HepG2 (cell line): ENCODE results near the gene RYR2. TPM values are rescaled to one million over a fixed set of nuclear protein-coding genes. Genes with fewer than 3 reads are reported as not detected.

Experiments
- ATAC-seq: fragments of 200-7000 bp; cut with Tn5 transposase; 3 replicates; pipeline ENCODE4 v1.9.1; 2020; ENCODE audit warnings: mild to moderate bottlenecking, moderate library complexity
- BruUV-seq: library from RNA; stranded (reverse); fragments of 400-500 nt; replicated peaks from 2 replicates; lab custom pipeline; 2021; lab: Mats Ljungman, UMichigan
- CTCF ChIA-PET: fragments of 300-600 bp; formaldehyde crosslinking; extraction: SDS; loops from one replicate; lab custom pipeline; 2021; ENCODE audit warnings: low total read pairs, inconsistent platforms, low intra/inter-chr PET ratio; lab: Yijun Ruan, JAX
- POLR2A ChIA-PET: fragments of 350-600 bp; sonication (Branson Sonifier 250); formaldehyde crosslinking; loops from one replicate; lab custom pipeline; 2020; ENCODE audit warnings: antibody characterized with exemption, inconsistent platforms; lab: Yijun Ruan, JAX
- DNase-seq: peaks from one replicate; pipeline ENCODE4 v3.0.0-alpha.2; 2015; ENCODE audit warnings: low spot score
- FAIRE-seq: peaks from 3 replicates; lab custom pipeline; 2011; peaks lifted over from hg19 to GRCh38; lab: Jason Lieb, UNC
- H2AFZ ChIP-seq: one replicate; pipeline ENCODE4 v1.6.1; 2011; ENCODE audit warnings: low read length, inconsistent platforms
- H3K27ac ChIP-seq: fragments of 300-600 bp; 3 replicates; pipeline ENCODE4 v1.8.0; 2011; ENCODE audit warnings: mixed run types, mild to moderate bottlenecking, mixed read lengths, low read length, inconsistent platforms; ENCODE audit not compliant: insufficient read depth; ENCODE audit errors: extremely low read length
- H3K27me3 ChIP-seq, 2 experiments: fragments of 200-600 bp in 1 of 2; 2 replicates in 1 of 2; 3 replicates in 1 of 2; pipeline versions ENCODE4 v1.6.0 to v1.8.0; 2011; ENCODE audit warnings: low read length in 2 of 2, mild to moderate bottlenecking in 2 of 2, moderate library complexity in 2 of 2, inconsistent platforms in 1 of 2; ENCODE audit not compliant: insufficient read depth in 2 of 2, control insufficient read depth in 1 of 2
- H3K36me3 ChIP-seq, 2 experiments: fragments of 200-600 bp in 1 of 2; replicated peaks in 1 of 2; 2 replicates in 1 of 2; 3 replicates in 1 of 2; pipeline versions ENCODE4 v1.5.1 to v1.8.0; 2011; ENCODE audit warnings: low read length in 2 of 2, inconsistent platforms in 1 of 2; ENCODE audit not compliant: insufficient read depth in 2 of 2, control insufficient read depth in 1 of 2
- H3K4me1 ChIP-seq: 2 replicates; pipeline ENCODE4 v1.5.1; 2012; ENCODE audit warnings: low read length, inconsistent platforms; ENCODE audit not compliant: insufficient read depth
- H3K4me2 ChIP-seq: 2 replicates; pipeline ENCODE4 v1.6.0; 2011; ENCODE audit warnings: low read depth, low read length, inconsistent platforms
- H3K4me3 ChIP-seq, 3 experiments: fragments of 200-600 bp in 1 of 3; sonication (generic), shearing (Covaris generic) in 1 of 3; replicated peaks in 1 of 3; 2 replicates each; pipeline ENCODE4 v1.5.1; 2011 to 2016; ENCODE audit warnings: low read length in 3 of 3, inconsistent platforms in 2 of 3, low read depth in 2 of 3, mild to moderate bottlenecking in 2 of 3, control low read depth in 1 of 3, mixed read lengths in 1 of 3; ENCODE audit not compliant: insufficient read depth in 1 of 3
- H3K79me2 ChIP-seq: one replicate; pipeline ENCODE4 v1.6.1; 2011; ENCODE audit warnings: low read length, inconsistent platforms; ENCODE audit not compliant: insufficient read depth
- H3K9ac ChIP-seq: 2 replicates; pipeline ENCODE4 v1.6.0; 2011; ENCODE audit warnings: mild to moderate bottlenecking, low read depth, low read length, inconsistent platforms; ENCODE audit not compliant: insufficient read depth
- H3K9me3 ChIP-seq: 2 replicates; pipeline ENCODE4 v1.5.1; 2012; ENCODE audit warnings: mild to moderate bottlenecking, low read length
- H4K20me1 ChIP-seq: 2 replicates; pipeline ENCODE4 v1.6.0; 2011; ENCODE audit warnings: inconsistent platforms, mild to moderate bottlenecking, low read length, moderate library complexity; ENCODE audit not compliant: insufficient read depth
- ARID2 ChIP-seq: sonication (generic); formaldehyde crosslinking; IDR thresholded peaks from 2 replicates; pipeline ENCODE4 v1.8.1; 2022; ENCODE audit warnings: mild to moderate bottlenecking, missing genetic modification reagents, borderline replicate concordance
- ATF5 ChIP-seq: sonication (generic); formaldehyde crosslinking; IDR thresholded peaks from 2 replicates; pipeline ENCODE4 v1.4.0; 2020; ENCODE audit warnings: mild to moderate bottlenecking, low read depth, missing genetic modification reagents
- MNT ChIP-seq: fragments of 450-650 bp; IDR thresholded peaks from 2 replicates; pipeline ENCODE4 v1.6.1; 2016
- SP140L ChIP-seq: sonication (generic); formaldehyde crosslinking; IDR thresholded peaks from 2 replicates; pipeline ENCODE4 v1.4.0; 2020; ENCODE audit warnings: missing genetic modification reagents, borderline replicate concordance
- ZC3H4 ChIP-seq: sonication (generic); formaldehyde crosslinking; IDR thresholded peaks from 2 replicates; pipeline ENCODE4 v1.4.0; 2020; ENCODE audit warnings: missing genetic modification reagents, borderline replicate concordance
- ZNF646 ChIP-seq: sonication (generic); formaldehyde crosslinking; IDR thresholded peaks from 2 replicates; pipeline ENCODE4 v1.9.0; 2021; ENCODE audit warnings: mild to moderate bottlenecking, missing genetic modification reagents
- ZSCAN21 ChIP-seq: sonication (generic); formaldehyde crosslinking; IDR thresholded peaks from 2 replicates; pipeline ENCODE4 v1.8.0; 2022; ENCODE audit warnings: mild to moderate bottlenecking, missing genetic modification reagents, moderate library complexity, borderline replicate concordance
- ZSCAN22 ChIP-seq: sonication (generic); formaldehyde crosslinking; IDR thresholded peaks from 2 replicates; pipeline ENCODE4 v1.4.0; 2020; ENCODE audit warnings: mild to moderate bottlenecking, missing genetic modification reagents
- WGBS: methylation state at CpG from one replicate; pipeline ENCODE4 v1.1.6; 2017; ENCODE audit warnings: low lambda C conversion rate; 5-methylcytosine and 5-hydroxymethylcytosine counted together
- in situ Hi-C: cut with HindIII; loops from 2 replicates; pipeline ENCODE4 v1.10.0; 2017; ENCODE audit warnings: low pct_unique_long_range_greater_than_20kb; ENCODE audit not compliant: extremely low pct_ligation_motif_present
- intact Hi-C: fragments of 100-400 bp; cut with micrococcal nuclease; formaldehyde crosslinking; loops from one replicate; pipeline ENCODE4 v1.10.0; 2022; ENCODE audit not compliant: unreplicated experiment
- polyA plus RNA-seq, 8 experiments: library from polyadenylated mRNA; depleted of rRNA in 3 of 8; stranded (reverse) in 7 of 8; unstranded in 1 of 8; fragments of >200 nt; fragmentation: Illumina TruSeq in 4 of 8; extraction: Trizol in 4 of 8; gene quantifications; 2 replicates each; pipeline versions ENCODE4 v1.2.1 to v1.2.3, GENCODE V29; 2011 to 2016; ENCODE audit warnings: low read depth in 4 of 8, missing spikeins in 1 of 8, mixed read lengths in 1 of 8; ENCODE audit not compliant: insufficient read depth in 1 of 8
- total RNA-seq, 5 experiments: library from RNA; depleted of rRNA; stranded (reverse); fragments of >200 nt; fragmentation: Illumina TruSeq; extraction: Trizol; gene quantifications; 2 replicates each; pipeline ENCODE4 v1.2.3, GENCODE V29; 2016; ENCODE audit warnings: low read depth in 1 of 5

The RYR2 gene
- total and polyA plus RNA-seq, 2 of the 13 experiments (the other 11 are each of a cell fraction or from before 2014, with no cell fraction given) = not detected

- FAIRE-seq = no peak
- WGBS = 2% methylated on average over 2 of the region's 2 CpGs
These were observed 659.5 kb downstream of the RYR2 start for GRCh38 chr1:237701534-237701933.

GRCh38 chr1:237702161-237702560 lies 660.2 kb downstream of the RYR2 start:
- DNase-seq (no peak), FAIRE-seq (no peak), ATAC-seq (no peak)
- Histone ChIP-seq H3K4me2 (no peak overlapping the region), H3K9me3 (no peaks in the 10 kb centered on the region), H3K27ac (no peak overlapping the region), H3K79me2 (no peaks in the 10 kb centered on the region), H3K9ac (no peak overlapping the region), H3K27me3 (no peaks in the 10 kb centered on the region), H2AFZ (no peak overlapping the region), H4K20me1 (no peaks in the 10 kb centered on the region), H3K4me3 (no peak overlapping the region), H3K36me3 (no peaks in the 10 kb centered on the region), H3K4me1 (no peaks in the 10 kb centered on the region)
- no TSS peak for BruUV-seq
- in situ Hi-C loops = no loop called here
- intact Hi-C loops = no loop called here
- POLR2A ChIA-PET = no interaction called here
- under 1% methylated on average over 2 of the region's 2 CpGs for WGBS
- CTCF ChIA-PET = no interaction called here
- TF ChIP-seq ZNF646 (no peak), ATF5 (CRISPR knock-in tag) (no peak), ZSCAN21 (no peak), SP140L (CRISPR knock-in tag) (no peak), ZC3H4 (CRISPR knock-in tag) (no peak), ARID2 (CRISPR knock-in tag) (no peak)

More at GRCh38 chr1:237701534-237701933, 659.5 kb downstream of the RYR2 start:
- no peaks in the 10 kb centered on the region for H3K36me3 ChIP-seq
- no peak overlapping the region for H3K9ac ChIP-seq
- no TSS peak for BruUV-seq
- no peak overlapping the region for H3K4me3 ChIP-seq
- no peak for ATAC-seq
- H3K9me3 ChIP-seq = no peaks in the 10 kb centered on the region
- ChIA-PET POLR2A (no interaction called here), CTCF (no interaction called here)
- H4K20me1 ChIP-seq = no peaks in the 10 kb centered on the region
- no peak for DNase-seq
- no peaks in the 10 kb centered on the region for H3K4me1 ChIP-seq
- H2AFZ ChIP-seq = no peak overlapping the region
- no peak overlapping the region for H3K4me2 ChIP-seq
- H3K27ac ChIP-seq = no peak overlapping the region
- TF ChIP-seq ZSCAN22 (CRISPR knock-in tag) (no peak), MNT (peak; percentile 50; the same call in 1 of the 2 replicates)
- H3K79me2 ChIP-seq = no peaks in the 10 kb centered on the region
- intact Hi-C loops (no loop called here), in situ Hi-C loops (no loop called here)
- H3K27me3 ChIP-seq = no peaks in the 10 kb centered on the region
